ENCODE results near the gene GOPC.

Gene GOPC

GRCh38 chr6:117512987-117513573 is 89.2 kb downstream of the GOPC start:
- DNase-seq, result no peak

GRCh38 chr6:117512056-117512828 is 90.1 kb downstream of the GOPC start:
- no peak for DNase-seq

All from bone marrow (tissue), 2 donors.